HL-60 (cell line): Measurements from ENCODE around the gene DEFB118.
"Not testable (repeated sequence)": the region's sequence is repeated elsewhere in the genome, so short reads cannot be mapped to it uniquely, and the experiment has no call there.

Source experiments
- DNase-seq, 2 experiments: peaks; one replicate each; pipeline ENCODE4 v3.0.0-alpha.2; 2010 to 2020; ENCODE audit warnings: low read depth in 1 of 2, low spot score in 1 of 2
- H3K27ac ChIP-seq: fragments of 250-450 bp; sonication (Bioruptor Pico); replicated peaks from 2 replicates; pipeline ENCODE4 v1.5.1; 2020; ENCODE audit warnings: mild to moderate bottlenecking, moderate library complexity
- H3K27me3 ChIP-seq: fragments of 250-450 bp; sonication (Bioruptor Pico); 2 replicates; pipeline ENCODE4 v1.5.1; 2021; ENCODE audit warnings: mild to moderate bottlenecking, moderate library complexity; ENCODE audit not compliant: insufficient read depth, poor library complexity, severe bottlenecking
- H3K4me3 ChIP-seq: replicated peaks from 2 replicates; pipeline ENCODE4 v1.5.1; 2011; ENCODE audit warnings: mild to moderate bottlenecking, control low read depth, low read length; ENCODE audit not compliant: insufficient read depth
- GABPA ChIP-seq: IDR thresholded peaks from 2 replicates; pipeline ENCODE4 v1.6.1; 2012; ENCODE audit warnings: low read depth
- POLR2AphosphoS5 ChIP-seq: IDR thresholded peaks from 2 replicates; pipeline ENCODE4 v1.6.1; 2012; ENCODE audit warnings: low read depth
- SPI1 ChIP-seq: IDR thresholded peaks from 2 replicates; pipeline ENCODE4 v1.6.1; 2012; ENCODE audit warnings: low read depth, mild to moderate bottlenecking, borderline replicate concordance
- TF ChIP-seq, protein P1 (sequence below): IDR thresholded peaks from one replicate; pipeline ENCODE4 v1.5.1; 2011; ENCODE audit warnings: low read length, control low read depth, inconsistent platforms; ENCODE audit not compliant: insufficient read depth
- TF ChIP-seq, protein P2 (sequence below): IDR thresholded peaks from 2 replicates; pipeline ENCODE4 v1.6.1; 2012; ENCODE audit warnings: low read depth; ENCODE audit not compliant: insufficient replicate concordance

The DEFB118 gene

DNA sequence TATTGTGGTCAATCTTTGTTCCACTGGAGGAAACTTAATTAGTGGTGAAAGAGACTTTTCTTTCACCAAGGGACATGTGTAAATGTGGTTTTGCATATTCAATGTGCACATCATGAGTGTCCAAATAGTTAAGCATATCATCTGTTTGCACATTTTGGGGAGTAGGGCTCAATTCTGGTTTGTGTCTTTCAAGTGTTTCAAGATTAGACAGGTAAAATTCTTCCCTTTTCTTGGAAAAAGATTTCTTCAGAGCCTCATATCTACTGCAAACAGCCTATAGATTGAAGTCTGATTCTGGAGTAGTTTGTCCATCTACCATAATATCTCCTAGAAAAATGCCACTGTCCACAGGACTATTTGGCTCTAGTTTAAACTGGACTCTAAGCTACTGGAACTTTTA, 26.9 kb upstream of the DEFB118 start:
- Histone ChIP-seq H3K27me3 (no peaks in the 10 kb centered on the region), H3K4me3 (no peak overlapping the region), H3K27ac (no peak overlapping the region)
- DNase-seq = no peak
- TF ChIP-seq GABPA (no peak), SPI1 (no peak), POLR2AphosphoS5 (no peak)
- TF ChIP-seq, protein P1, sequence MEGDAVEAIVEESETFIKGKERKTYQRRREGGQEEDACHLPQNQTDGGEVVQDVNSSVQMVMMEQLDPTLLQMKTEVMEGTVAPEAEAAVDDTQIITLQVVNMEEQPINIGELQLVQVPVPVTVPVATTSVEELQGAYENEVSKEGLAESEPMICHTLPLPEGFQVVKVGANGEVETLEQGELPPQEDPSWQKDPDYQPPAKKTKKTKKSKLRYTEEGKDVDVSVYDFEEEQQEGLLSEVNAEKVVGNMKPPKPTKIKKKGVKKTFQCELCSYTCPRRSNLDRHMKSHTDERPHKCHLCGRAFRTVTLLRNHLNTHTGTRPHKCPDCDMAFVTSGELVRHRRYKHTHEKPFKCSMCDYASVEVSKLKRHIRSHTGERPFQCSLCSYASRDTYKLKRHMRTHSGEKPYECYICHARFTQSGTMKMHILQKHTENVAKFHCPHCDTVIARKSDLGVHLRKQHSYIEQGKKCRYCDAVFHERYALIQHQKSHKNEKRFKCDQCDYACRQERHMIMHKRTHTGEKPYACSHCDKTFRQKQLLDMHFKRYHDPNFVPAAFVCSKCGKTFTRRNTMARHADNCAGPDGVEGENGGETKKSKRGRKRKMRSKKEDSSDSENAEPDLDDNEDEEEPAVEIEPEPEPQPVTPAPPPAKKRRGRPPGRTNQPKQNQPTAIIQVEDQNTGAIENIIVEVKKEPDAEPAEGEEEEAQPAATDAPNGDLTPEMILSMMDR = no peak
- TF ChIP-seq, protein P2, sequence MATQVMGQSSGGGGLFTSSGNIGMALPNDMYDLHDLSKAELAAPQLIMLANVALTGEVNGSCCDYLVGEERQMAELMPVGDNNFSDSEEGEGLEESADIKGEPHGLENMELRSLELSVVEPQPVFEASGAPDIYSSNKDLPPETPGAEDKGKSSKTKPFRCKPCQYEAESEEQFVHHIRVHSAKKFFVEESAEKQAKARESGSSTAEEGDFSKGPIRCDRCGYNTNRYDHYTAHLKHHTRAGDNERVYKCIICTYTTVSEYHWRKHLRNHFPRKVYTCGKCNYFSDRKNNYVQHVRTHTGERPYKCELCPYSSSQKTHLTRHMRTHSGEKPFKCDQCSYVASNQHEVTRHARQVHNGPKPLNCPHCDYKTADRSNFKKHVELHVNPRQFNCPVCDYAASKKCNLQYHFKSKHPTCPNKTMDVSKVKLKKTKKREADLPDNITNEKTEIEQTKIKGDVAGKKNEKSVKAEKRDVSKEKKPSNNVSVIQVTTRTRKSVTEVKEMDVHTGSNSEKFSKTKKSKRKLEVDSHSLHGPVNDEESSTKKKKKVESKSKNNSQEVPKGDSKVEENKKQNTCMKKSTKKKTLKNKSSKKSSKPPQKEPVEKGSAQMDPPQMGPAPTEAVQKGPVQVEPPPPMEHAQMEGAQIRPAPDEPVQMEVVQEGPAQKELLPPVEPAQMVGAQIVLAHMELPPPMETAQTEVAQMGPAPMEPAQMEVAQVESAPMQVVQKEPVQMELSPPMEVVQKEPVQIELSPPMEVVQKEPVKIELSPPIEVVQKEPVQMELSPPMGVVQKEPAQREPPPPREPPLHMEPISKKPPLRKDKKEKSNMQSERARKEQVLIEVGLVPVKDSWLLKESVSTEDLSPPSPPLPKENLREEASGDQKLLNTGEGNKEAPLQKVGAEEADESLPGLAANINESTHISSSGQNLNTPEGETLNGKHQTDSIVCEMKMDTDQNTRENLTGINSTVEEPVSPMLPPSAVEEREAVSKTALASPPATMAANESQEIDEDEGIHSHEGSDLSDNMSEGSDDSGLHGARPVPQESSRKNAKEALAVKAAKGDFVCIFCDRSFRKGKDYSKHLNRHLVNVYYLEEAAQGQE = no peak

DNA sequence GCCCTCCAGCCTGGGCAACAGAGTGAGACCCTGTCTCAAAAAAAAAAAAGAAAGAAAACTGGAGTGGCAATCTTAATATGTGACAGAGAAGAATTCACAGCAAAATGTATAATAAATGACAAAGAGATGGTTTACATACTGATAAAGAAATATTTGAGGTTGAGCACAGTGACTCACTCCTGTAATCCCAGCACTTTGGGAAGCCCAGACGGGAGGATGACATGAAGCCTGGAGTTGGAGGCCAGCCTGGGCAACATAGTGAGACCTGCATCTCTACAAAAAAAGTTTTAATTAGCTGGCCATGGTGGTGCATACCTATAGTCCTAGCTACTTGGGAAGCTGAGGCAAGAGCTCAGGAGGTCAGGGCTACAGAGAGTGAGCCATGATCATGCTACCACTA, 12.4 kb upstream of the DEFB118 start:
- Histone ChIP-seq H3K27ac (no peak overlapping the region), H3K27me3 (no peaks in the 10 kb centered on the region), H3K4me3 (no peak overlapping the region)
- TF ChIP-seq SPI1 (no peak), POLR2AphosphoS5 (no peak), GABPA (no peak)
- TF ChIP-seq, protein P1 = no peak
- TF ChIP-seq, protein P2 = no peak
- no peak for DNase-seq

DNA sequence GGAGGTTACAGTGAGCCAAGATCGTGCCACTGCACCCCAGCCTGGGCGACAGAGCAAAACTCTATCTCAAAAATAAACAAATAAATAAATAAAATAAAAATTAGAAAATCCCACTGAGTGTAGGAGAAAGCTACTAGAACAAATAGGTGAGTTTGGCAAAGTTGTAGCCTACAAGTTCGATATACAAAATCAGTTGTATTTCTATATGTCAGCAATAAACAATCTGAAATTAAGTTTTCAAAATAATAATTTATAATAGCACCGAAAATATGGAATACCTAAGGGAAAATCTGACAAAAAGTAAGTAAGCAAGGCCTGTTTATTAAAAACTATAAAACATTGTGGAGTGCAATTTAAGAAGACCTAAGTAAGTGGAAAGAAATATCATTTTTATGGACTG, 5.1 kb upstream of the DEFB118 start:
- no peak for DNase-seq
- Histone ChIP-seq H3K27me3 (no peaks in the 10 kb centered on the region), H3K4me3 (no peak overlapping the region), H3K27ac (no peak overlapping the region)
- TF ChIP-seq, protein P1 = no peak

DNA sequence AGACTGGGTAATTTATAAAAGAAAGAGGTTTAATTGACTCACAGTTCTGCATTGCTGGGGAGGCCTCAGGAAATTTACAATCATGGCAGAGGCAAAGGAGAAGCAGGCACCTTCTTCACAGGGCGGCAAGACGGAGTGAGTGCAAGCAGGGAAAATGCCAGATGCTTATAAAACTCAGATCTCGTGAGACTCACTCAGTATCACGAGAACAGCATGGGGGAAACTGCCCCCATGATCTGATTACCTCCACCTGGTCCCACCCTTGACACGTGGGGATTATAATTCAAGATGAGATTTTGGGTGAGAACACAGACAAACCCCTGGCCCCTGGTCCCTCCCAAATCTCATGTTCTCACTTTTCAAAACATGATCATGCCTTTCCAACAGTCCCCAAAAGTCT, 4.1 kb upstream of the DEFB118 start:
- H3K27ac ChIP-seq, H3K27me3 ChIP-seq, DNase-seq, H3K4me3 ChIP-seq: not testable (repeated sequence)

DNA sequence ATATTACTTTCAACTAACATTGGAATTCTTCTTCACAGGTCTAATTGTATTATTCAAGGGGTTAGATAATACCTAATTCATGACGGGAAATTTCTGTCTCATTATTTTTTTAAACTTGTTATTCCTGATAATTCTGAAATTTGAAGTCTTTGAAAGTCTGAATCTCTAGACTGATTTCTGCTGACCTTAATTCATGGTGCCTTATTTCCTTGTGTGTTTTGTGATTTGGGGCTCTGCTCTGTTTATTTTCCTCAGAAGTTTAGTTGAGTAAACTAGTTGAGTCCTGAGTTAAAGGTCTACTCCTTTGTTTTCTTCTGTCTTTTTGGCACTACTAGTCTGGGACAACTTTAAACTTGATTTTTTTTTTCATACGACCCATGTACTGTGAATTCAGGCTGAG, 5.9 kb downstream of the DEFB118 start:
- TF ChIP-seq SPI1 = no peak
- TF ChIP-seq POLR2AphosphoS5 = no peak
- no peak for TF ChIP-seq GABPA
- TF ChIP-seq, protein P1 = no peak
- TF ChIP-seq, protein P2 = no peak

More for the DNA sequence above, 5.9 kb downstream of the DEFB118 start:
- Histone ChIP-seq H3K4me3 (no peak overlapping the region), H3K27me3 (no peaks in the 10 kb centered on the region), H3K27ac (no peak overlapping the region)
- no peak for DNase-seq
